ENCODE data around the gene ZCWPW2. TPM values are rescaled to one million over a fixed set of nuclear protein-coding genes. Genes with fewer than 3 reads are reported as not detected.

Gene ZCWPW2
- total RNA-seq, 1 donor from 2014 or later, result 3.7 TPM

- TF ChIP-seq POLR2AphosphoS5 (IDR thresholded peaks at IDR 0.05; ENCODE audit: insufficient read depth in 1 of 2, low read depth in 1 of 2) (no peak), CTCF (IDR thresholded peaks at IDR 0.05) (no peak), POLR2A (IDR thresholded peaks at IDR 0.05) (no peak)
- peaks cover 0 to 9% of the 10 kb centered on the region in 2 donors for H3K36me3 ChIP-seq
- H3K27me3 ChIP-seq, result no peaks in the 10 kb centered on the region
- H3K9me3 ChIP-seq, result peaks cover 5% of the 10 kb centered on the region
- peaks cover 45% of the 10 kb centered on the region for H3K4me1 ChIP-seq
- intact Hi-C loops (cut with DNase I), result no loop called here
- H3K27ac ChIP-seq, result peak overlapping the region; percentile 99
- H3K4me3 ChIP-seq, result peak overlapping the region; percentile 62 to 82
- DNase-seq (ENCODE audit: extremely low spot score in 2 of 2), result no peak
Observed at GRCh38 chr3:28349469-28350000, 1.0 kb downstream of the ZCWPW2 start.

GRCh38 chr3:28376424-28376823, 27.9 kb downstream of the ZCWPW2 start:
- Histone ChIP-seq H3K9me3 (no peaks in the 10 kb centered on the region), H3K36me3 (no peaks in the 10 kb centered on the region), H3K27ac (no peak overlapping the region), H3K27me3 (no peaks in the 10 kb centered on the region), H3K4me3 (no peak overlapping the region), H3K4me1 (no peaks in the 10 kb centered on the region)
- no peak for TF ChIP-seq POLR2AphosphoS5 (IDR thresholded peaks at IDR 0.05; ENCODE audit: insufficient read depth in 1 of 2, low read depth in 1 of 2)
- no peak for TF ChIP-seq POLR2A (IDR thresholded peaks at IDR 0.05)
- TF ChIP-seq CTCF (IDR thresholded peaks at IDR 0.05), result no peak
- DNase-seq (ENCODE audit: extremely low spot score in 2 of 2), result no peak
- intact Hi-C loops (cut with DNase I), result no loop called here

- Histone ChIP-seq H3K27me3 (no peaks in the 10 kb centered on the region), H3K4me1 (no peaks in the 10 kb centered on the region), H3K4me3 (no peak overlapping the region), H3K9me3 (no peaks in the 10 kb centered on the region), H3K36me3 (no peaks in the 10 kb centered on the region), H3K27ac (no peak overlapping the region)
- TF ChIP-seq POLR2A (IDR thresholded peaks at IDR 0.05) (no peak), POLR2AphosphoS5 (IDR thresholded peaks at IDR 0.05; ENCODE audit: insufficient read depth in 1 of 2, low read depth in 1 of 2) (no peak), CTCF (IDR thresholded peaks at IDR 0.05) (no peak)
- intact Hi-C loops (cut with DNase I), result no loop called here
- DNase-seq (ENCODE audit: extremely low spot score in 2 of 2), result no peak
Observed at GRCh38 chr3:28386049-28386448, 37.5 kb downstream of the ZCWPW2 start.

GRCh38 chr3:28388978-28389377, 40.5 kb downstream of the ZCWPW2 start:
- Histone ChIP-seq H3K9me3 (no peaks in the 10 kb centered on the region), H3K27me3 (no peaks in the 10 kb centered on the region), H3K36me3 (no peaks in the 10 kb centered on the region), H3K4me3 (no peak overlapping the region), H3K4me1 (no peaks in the 10 kb centered on the region), H3K27ac (no peak overlapping the region)
- no peak for TF ChIP-seq POLR2AphosphoS5 (IDR thresholded peaks at IDR 0.05; ENCODE audit: insufficient read depth in 1 of 2, low read depth in 1 of 2)
- TF ChIP-seq POLR2A (IDR thresholded peaks at IDR 0.05), result no peak
- DNase-seq (ENCODE audit: extremely low spot score in 2 of 2), result no peak
- intact Hi-C loops (cut with DNase I), result no loop called here

- H3K27ac ChIP-seq, result no peak overlapping the region
- intact Hi-C loops (cut with DNase I), result no loop called here
- H3K36me3 ChIP-seq, result no peaks in the 10 kb centered on the region
- TF ChIP-seq CTCF (IDR thresholded peaks at IDR 0.05), result no peak
- no peak for DNase-seq (ENCODE audit: extremely low spot score in 2 of 2)
- H3K4me1 ChIP-seq, result no peaks in the 10 kb centered on the region
- H3K9me3 ChIP-seq, result peaks cover 17% of the 10 kb centered on the region
- no peak overlapping the region for H3K4me3 ChIP-seq
- no peaks in the 10 kb centered on the region for H3K27me3 ChIP-seq
Observed at GRCh38 chr3:28399206-28399605, 50.7 kb downstream of the ZCWPW2 start.
